Measurements from ENCODE around the gene ARHGAP42. TPM values are rescaled to one million over a fixed set of nuclear protein-coding genes. Genes with fewer than 3 reads are reported as not detected.
"Not testable (repeated sequence)": the region's sequence is repeated elsewhere in the genome, so short reads cannot be mapped to it uniquely, and the experiment has no call there.

The ARHGAP42 gene
- polyA plus RNA-seq, 3 donors from 2014 or later: 0.27 to 1.2 (median 0.74) TPM

- H3K27me3 Mint-ChIP-seq (ENCODE audit: low read depth in 3 of 3): peaks cover 0 to 2% (median 1%) of the 10 kb centered on the region in 3 donors
- no peaks in the 10 kb centered on the region for H3K4me1 Mint-ChIP-seq
- no peak overlapping the region for H3K27ac Mint-ChIP-seq
- no peak overlapping the region for H3K4me3 Mint-ChIP-seq
- peaks cover 0 to 3% (median 0%) of the 10 kb centered on the region in 3 donors for H3K36me3 Mint-ChIP-seq
- peaks cover 0 to 11% (median 2%) of the 10 kb centered on the region in 6 donors for H3K9me3 Mint-ChIP-seq
- DNase-seq: no peak
Observed at GRCh38 chr11:100878474-100878873, 191.4 kb downstream of the ARHGAP42 start.

GRCh38 chr11:100882957-100883356 is 195.9 kb downstream of the ARHGAP42 start:
- Mint-ChIP-seq H3K9me3 (peaks cover 0 to 11% (median 2%) of the 10 kb centered on the region in 6 donors), H3K36me3 (peaks cover 0 to 3% (median 0%) of the 10 kb centered on the region in 3 donors), H3K27ac (no peak overlapping the region), H3K4me1 (no peaks in the 10 kb centered on the region), H3K27me3 (ENCODE audit: low read depth in 3 of 3) (peaks cover 0 to 1% (median 0%) of the 10 kb centered on the region in 3 donors), H3K4me3 (no peak overlapping the region)
- no peak for DNase-seq

- Mint-ChIP-seq H3K36me3 (peaks cover 0 to 6% (median 0%) of the 10 kb centered on the region in 3 donors), H3K27ac (no peak overlapping the region)
Observed at GRCh38 chr11:100883830-100884229, 196.7 kb downstream of the ARHGAP42 start.

GRCh38 chr11:100887659-100888058 is 200.6 kb downstream of the ARHGAP42 start:
- Mint-ChIP-seq H3K4me1 (no peaks in the 10 kb centered on the region), H3K4me3 (no peak overlapping the region), H3K27ac (no peak overlapping the region), H3K9me3 (peaks cover 0 to 5% (median 0%) of the 10 kb centered on the region in 6 donors), H3K36me3 (peaks cover 0 to 3% (median 0%) of the 10 kb centered on the region in 3 donors), H3K27me3 (ENCODE audit: low read depth in 3 of 3) (no peaks in the 10 kb centered on the region)
- no peak for DNase-seq

More at GRCh38 chr11:100883830-100884229, 196.7 kb downstream of the ARHGAP42 start:
- Mint-ChIP-seq H3K4me3 (no peak overlapping the region), H3K9me3 (peaks cover 0 to 10% (median 2%) of the 10 kb centered on the region in 6 donors), H3K4me1 (no peaks in the 10 kb centered on the region), H3K27me3 (ENCODE audit: low read depth in 3 of 3) (no peaks in the 10 kb centered on the region)
- DNase-seq: no peak

GRCh38 chr11:100888836-100889235 is 201.7 kb downstream of the ARHGAP42 start:
- Mint-ChIP-seq H3K4me1 (no peaks in the 10 kb centered on the region), H3K27me3 (ENCODE audit: low read depth in 3 of 3) (no peaks in the 10 kb centered on the region), H3K4me3 (no peak overlapping the region), H3K36me3 (peaks cover 0 to 3% (median 0%) of the 10 kb centered on the region in 3 donors), H3K9me3 (peaks cover 0 to 5% (median 0%) of the 10 kb centered on the region in 6 donors), H3K27ac (no peak overlapping the region)
- DNase-seq: no peak

- Mint-ChIP-seq H3K36me3 (peaks cover 0 to 3% (median 0%) of the 10 kb centered on the region in 3 donors), H3K4me3 (no peak overlapping the region), H3K4me1 (no peaks in the 10 kb centered on the region), H3K27me3 (ENCODE audit: low read depth in 3 of 3) (no peaks in the 10 kb centered on the region), H3K27ac (no peak overlapping the region), H3K9me3 (peaks cover 0 to 5% (median 0%) of the 10 kb centered on the region in 6 donors)
- DNase-seq: no peak
Observed at GRCh38 chr11:100889758-100890157, 202.7 kb downstream of the ARHGAP42 start.

GRCh38 chr11:100890789-100891188 is 203.7 kb downstream of the ARHGAP42 start:
- peaks cover 0 to 3% (median 0%) of the 10 kb centered on the region in 3 donors for H3K36me3 Mint-ChIP-seq
- no peaks in the 10 kb centered on the region for H3K4me1 Mint-ChIP-seq
- H3K4me3 Mint-ChIP-seq: no peak overlapping the region
- no peaks in the 10 kb centered on the region for H3K27me3 Mint-ChIP-seq (ENCODE audit: low read depth in 3 of 3)
- no peak overlapping the region for H3K27ac Mint-ChIP-seq
- peaks cover 0 to 3% (median 0%) of the 10 kb centered on the region in 6 donors for H3K9me3 Mint-ChIP-seq
- no peak for DNase-seq

GRCh38 chr11:100892886-100893285 is 205.8 kb downstream of the ARHGAP42 start:
- no peak overlapping the region for H3K27ac Mint-ChIP-seq
- no peaks in the 10 kb centered on the region for H3K4me1 Mint-ChIP-seq

GRCh38 chr11:100895449-100895848 is 208.4 kb downstream of the ARHGAP42 start:
- peaks cover 0 to 3% (median 0%) of the 10 kb centered on the region in 3 donors for H3K27me3 Mint-ChIP-seq (ENCODE audit: low read depth in 3 of 3)
- H3K27ac Mint-ChIP-seq: no peak overlapping the region
- H3K9me3 Mint-ChIP-seq: peaks cover 0 to 18% (median 10%) of the 10 kb centered on the region in 6 donors
- H3K4me1 Mint-ChIP-seq: no peaks in the 10 kb centered on the region
- no peak for DNase-seq
- H3K4me3 Mint-ChIP-seq: no peak overlapping the region
- H3K36me3 Mint-ChIP-seq: no peaks in the 10 kb centered on the region

More at GRCh38 chr11:100892886-100893285, 205.8 kb downstream of the ARHGAP42 start:
- no peak for DNase-seq
- no peak overlapping the region for H3K4me3 Mint-ChIP-seq
- H3K27me3 Mint-ChIP-seq (ENCODE audit: low read depth in 3 of 3): peaks cover 0 to 3% (median 0%) of the 10 kb centered on the region in 3 donors
- H3K36me3 Mint-ChIP-seq: peaks cover 0 to 3% (median 0%) of the 10 kb centered on the region in 3 donors
- peaks cover 0 to 8% (median 0%) of the 10 kb centered on the region in 6 donors for H3K9me3 Mint-ChIP-seq

- not testable (repeated sequence) for DNase-seq; H3K36me3 Mint-ChIP-seq; H3K4me3 Mint-ChIP-seq; H3K4me1 Mint-ChIP-seq; H3K27ac Mint-ChIP-seq; H3K27me3 Mint-ChIP-seq (ENCODE audit: low read depth in 3 of 3)
- peaks cover 0 to 20% (median 10%) of the 10 kb centered on the region in 6 donors for H3K9me3 Mint-ChIP-seq
Observed at GRCh38 chr11:100895976-100896375, 208.9 kb downstream of the ARHGAP42 start.

GRCh38 chr11:100901471-100901870 is 214.4 kb downstream of the ARHGAP42 start:
- peaks cover 0 to 25% (median 8%) of the 10 kb centered on the region in 6 donors for H3K9me3 Mint-ChIP-seq
- not testable (repeated sequence) for DNase-seq; H3K4me1 Mint-ChIP-seq; H3K27ac Mint-ChIP-seq; H3K4me3 Mint-ChIP-seq; H3K27me3 Mint-ChIP-seq (ENCODE audit: low read depth in 3 of 3); H3K36me3 Mint-ChIP-seq

- no peak overlapping the region for H3K27ac Mint-ChIP-seq
- H3K9me3 Mint-ChIP-seq: peaks cover 0 to 25% (median 6%) of the 10 kb centered on the region in 6 donors
- H3K4me1 Mint-ChIP-seq: no peaks in the 10 kb centered on the region
- peaks cover 0 to 5% (median 0%) of the 10 kb centered on the region in 3 donors for H3K36me3 Mint-ChIP-seq
- H3K27me3 Mint-ChIP-seq (ENCODE audit: low read depth in 3 of 3): peaks cover 0 to 3% (median 2%) of the 10 kb centered on the region in 3 donors
- no peak for DNase-seq
- no peak overlapping the region for H3K4me3 Mint-ChIP-seq
Observed at GRCh38 chr11:100902454-100903141, 215.5 kb downstream of the ARHGAP42 start.

GRCh38 chr11:100903284-100903683 is 216.2 kb downstream of the ARHGAP42 start:
- no peak for DNase-seq
- H3K36me3 Mint-ChIP-seq: peaks cover 0 to 5% (median 0%) of the 10 kb centered on the region in 3 donors
- no peak overlapping the region for H3K27ac Mint-ChIP-seq
- H3K27me3 Mint-ChIP-seq (ENCODE audit: low read depth in 3 of 3): peaks cover 0 to 3% (median 0%) of the 10 kb centered on the region in 3 donors
- H3K4me1 Mint-ChIP-seq: peaks cover 0 to under 1% of the 10 kb centered on the region in 2 donors
- no peak overlapping the region for H3K4me3 Mint-ChIP-seq
- H3K9me3 Mint-ChIP-seq: peaks cover 0 to 25% (median 6%) of the 10 kb centered on the region in 6 donors

- H3K9me3 Mint-ChIP-seq: peaks cover 0 to 5% (median 0%) of the 10 kb centered on the region in 6 donors
- H3K4me3 Mint-ChIP-seq: no peak overlapping the region
- peaks cover 0 to 3% (median 0%) of the 10 kb centered on the region in 3 donors for H3K27me3 Mint-ChIP-seq (ENCODE audit: low read depth in 3 of 3)
- peaks cover 7 to 20% of the 10 kb centered on the region in 2 donors for H3K4me1 Mint-ChIP-seq
- H3K36me3 Mint-ChIP-seq: peaks cover 0 to 5% (median 0%) of the 10 kb centered on the region in 3 donors
- DNase-seq: no peak
- H3K27ac Mint-ChIP-seq: no peak overlapping the region
Observed at GRCh38 chr11:100905684-100906083, 218.6 kb downstream of the ARHGAP42 start.

Measured in immature natural killer cell (primary cell).